SU-DHL-6 (cell line): ENCODE data around the gene SLC45A1.

Experiments
- EZH2phosphoT487 ChIP-seq: fragments of 200-600 bp; sonication (generic), shearing (Covaris generic); conservative IDR thresholded peaks from 2 replicates; pipeline ENCODE4 v1.6.1; 2018; ENCODE audit warnings: mild to moderate bottlenecking, antibody characterized with exemption, low read length, moderate library complexity, mixed read lengths
- TF ChIP-seq, protein P1 (sequence below): fragments of 200-600 bp; sonication (generic); IDR thresholded peaks from one replicate; pipeline ENCODE4 v1.5.1; 2017; ENCODE audit warnings: antibody characterized with exemption, mild to moderate bottlenecking, low read length, moderate library complexity; ENCODE audit not compliant: insufficient read depth, poor library complexity, severe bottlenecking

GRCh38 chr1:8328271-8328670 is 10.4 kb downstream of the SLC45A1 start:
- TF ChIP-seq, protein P1, sequence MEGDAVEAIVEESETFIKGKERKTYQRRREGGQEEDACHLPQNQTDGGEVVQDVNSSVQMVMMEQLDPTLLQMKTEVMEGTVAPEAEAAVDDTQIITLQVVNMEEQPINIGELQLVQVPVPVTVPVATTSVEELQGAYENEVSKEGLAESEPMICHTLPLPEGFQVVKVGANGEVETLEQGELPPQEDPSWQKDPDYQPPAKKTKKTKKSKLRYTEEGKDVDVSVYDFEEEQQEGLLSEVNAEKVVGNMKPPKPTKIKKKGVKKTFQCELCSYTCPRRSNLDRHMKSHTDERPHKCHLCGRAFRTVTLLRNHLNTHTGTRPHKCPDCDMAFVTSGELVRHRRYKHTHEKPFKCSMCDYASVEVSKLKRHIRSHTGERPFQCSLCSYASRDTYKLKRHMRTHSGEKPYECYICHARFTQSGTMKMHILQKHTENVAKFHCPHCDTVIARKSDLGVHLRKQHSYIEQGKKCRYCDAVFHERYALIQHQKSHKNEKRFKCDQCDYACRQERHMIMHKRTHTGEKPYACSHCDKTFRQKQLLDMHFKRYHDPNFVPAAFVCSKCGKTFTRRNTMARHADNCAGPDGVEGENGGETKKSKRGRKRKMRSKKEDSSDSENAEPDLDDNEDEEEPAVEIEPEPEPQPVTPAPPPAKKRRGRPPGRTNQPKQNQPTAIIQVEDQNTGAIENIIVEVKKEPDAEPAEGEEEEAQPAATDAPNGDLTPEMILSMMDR = no peak
- TF ChIP-seq EZH2phosphoT487 = no peak
